OCI-LY1 (cell line): ENCODE results near the gene DNMT3A.

ENCODE experiments used
- H2AFZ ChIP-seq: fragments of 200-600 bp; sonication (generic), shearing (Covaris generic); 2 replicates; pipeline ENCODE4 v1.6.0; 2014; ENCODE audit warnings: antibody characterized with exemption, mild to moderate bottlenecking, low read length
- H3F3A ChIP-seq: fragments of 200-600 bp; sonication (generic), shearing (Covaris generic); 2 replicates; pipeline ENCODE4 v1.6.0; 2014; ENCODE audit warnings: mild to moderate bottlenecking, antibody characterized with exemption, low read length, moderate library complexity; ENCODE audit not compliant: insufficient read depth
- H3K27ac ChIP-seq: fragments of 200-600 bp; sonication (generic); 2 replicates; pipeline ENCODE4 v1.5.1; 2014; ENCODE audit warnings: low read length, mixed run types, mild to moderate bottlenecking, low read depth; ENCODE audit not compliant: poor library complexity, severe bottlenecking
- H3K27me3 ChIP-seq: fragments of 200-600 bp; sonication (generic); 2 replicates; pipeline ENCODE4 v1.6.0; 2014; ENCODE audit warnings: antibody characterized with exemption, mild to moderate bottlenecking, low read length, moderate library complexity; ENCODE audit not compliant: insufficient read depth
- H3K36me3 ChIP-seq: fragments of 200-600 bp; sonication (generic); 2 replicates; pipeline ENCODE4 v1.6.1; 2014; ENCODE audit warnings: mild to moderate bottlenecking, antibody characterized with exemption, low read length, moderate library complexity, mixed read lengths; ENCODE audit not compliant: insufficient read depth
- H3K4me1 ChIP-seq: fragments of 200-600 bp; sonication (generic); 2 replicates; pipeline ENCODE4 v1.5.1; 2014; ENCODE audit warnings: mild to moderate bottlenecking, low read length, moderate library complexity; ENCODE audit not compliant: insufficient read depth, severe bottlenecking
- H3K4me2 ChIP-seq: fragments of 200-600 bp; sonication (generic), shearing (Covaris generic); 2 replicates; pipeline ENCODE4 v1.6.1; 2014; ENCODE audit warnings: low read length
- H3K4me3 ChIP-seq: fragments of 200-600 bp; sonication (generic); 2 replicates; pipeline ENCODE4 v1.5.1; 2014; ENCODE audit warnings: low read length, low read depth, mild to moderate bottlenecking, mixed read lengths; ENCODE audit not compliant: poor library complexity, severe bottlenecking
- H3K79me2 ChIP-seq: fragments of 200-600 bp; shearing (Covaris generic); 2 replicates; pipeline ENCODE4 v1.6.1; 2016; ENCODE audit warnings: mixed run types, low read length, mixed read lengths; ENCODE audit not compliant: insufficient read depth
- H3K9ac ChIP-seq: fragments of 200-600 bp; sonication (generic), shearing (Covaris generic); 2 replicates; pipeline ENCODE4 v1.6.1; 2014; ENCODE audit warnings: mild to moderate bottlenecking, low read length, mixed read lengths
- H3K9me2 ChIP-seq: fragments of 200-600 bp; sonication (generic), shearing (Covaris generic); 2 replicates; pipeline ENCODE4 v1.6.1; 2014; ENCODE audit warnings: low read depth, mild to moderate bottlenecking, low read length, mixed read lengths
- H3K9me3 ChIP-seq: fragments of 200-600 bp; shearing (Covaris generic); 2 replicates; pipeline ENCODE4 v1.6.1; 2014; ENCODE audit warnings: low read length, mixed read lengths
- H4K20me1 ChIP-seq: fragments of 200-600 bp; sonication (generic), shearing (Covaris generic); 2 replicates; pipeline ENCODE4 v1.6.0; 2016; ENCODE audit warnings: mild to moderate bottlenecking, low read length; ENCODE audit not compliant: insufficient read depth
- EZH2 ChIP-seq: fragments of 200-600 bp; sonication (generic), shearing (Covaris generic); IDR thresholded peaks from 2 replicates; pipeline ENCODE4 v1.8.0; 2017; ENCODE audit warnings: borderline replicate concordance, mixed run types, mild to moderate bottlenecking, antibody characterized with exemption, low read length, moderate library complexity, mixed read lengths
- TF ChIP-seq, protein P1 (sequence below): fragments of 200-600 bp; sonication (generic), shearing (Covaris generic); IDR thresholded peaks from 2 replicates; pipeline ENCODE4 v1.5.1; 2017; ENCODE audit warnings: mild to moderate bottlenecking, antibody characterized with exemption, low read length, moderate library complexity, mixed read lengths

DNMT3A gene

DNA sequence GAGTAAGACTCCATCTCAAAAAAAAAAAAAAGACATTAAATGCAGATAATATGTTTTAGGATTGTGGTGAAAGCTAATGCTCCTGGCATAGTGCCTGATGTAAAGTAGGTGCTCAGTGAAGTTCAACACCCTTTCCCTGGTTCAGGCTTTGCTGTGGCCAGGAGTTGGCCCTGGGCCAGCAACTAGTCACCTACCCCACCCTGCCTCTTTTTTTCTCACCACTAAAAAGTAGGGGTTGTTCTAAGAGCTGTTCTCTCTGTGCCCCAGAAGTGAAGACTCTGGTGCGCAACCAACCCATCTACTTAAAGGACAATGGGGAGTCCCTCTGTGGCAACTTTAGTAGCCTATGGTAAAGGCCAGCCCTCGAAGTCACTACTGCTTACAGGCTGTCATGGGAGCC lies 75.9 kb downstream of the DNMT3A start:
- Histone ChIP-seq H2AFZ (no peak overlapping the region), H3K4me3 (no peak overlapping the region), H3K4me1 (no peaks in the 10 kb centered on the region), H3K9me2 (no peaks in the 10 kb centered on the region), H3K4me2 (no peak overlapping the region), H3K27ac (no peak overlapping the region), H3K36me3 (no peaks in the 10 kb centered on the region), H3K9ac (no peak overlapping the region), H3K9me3 (no peaks in the 10 kb centered on the region), H3F3A (no peaks in the 10 kb centered on the region), H3K27me3 (no peaks in the 10 kb centered on the region; the same call in 1 of the 2 replicates), H3K79me2 (no peaks in the 10 kb centered on the region), H4K20me1 (no peaks in the 10 kb centered on the region)
- TF ChIP-seq, protein P1, sequence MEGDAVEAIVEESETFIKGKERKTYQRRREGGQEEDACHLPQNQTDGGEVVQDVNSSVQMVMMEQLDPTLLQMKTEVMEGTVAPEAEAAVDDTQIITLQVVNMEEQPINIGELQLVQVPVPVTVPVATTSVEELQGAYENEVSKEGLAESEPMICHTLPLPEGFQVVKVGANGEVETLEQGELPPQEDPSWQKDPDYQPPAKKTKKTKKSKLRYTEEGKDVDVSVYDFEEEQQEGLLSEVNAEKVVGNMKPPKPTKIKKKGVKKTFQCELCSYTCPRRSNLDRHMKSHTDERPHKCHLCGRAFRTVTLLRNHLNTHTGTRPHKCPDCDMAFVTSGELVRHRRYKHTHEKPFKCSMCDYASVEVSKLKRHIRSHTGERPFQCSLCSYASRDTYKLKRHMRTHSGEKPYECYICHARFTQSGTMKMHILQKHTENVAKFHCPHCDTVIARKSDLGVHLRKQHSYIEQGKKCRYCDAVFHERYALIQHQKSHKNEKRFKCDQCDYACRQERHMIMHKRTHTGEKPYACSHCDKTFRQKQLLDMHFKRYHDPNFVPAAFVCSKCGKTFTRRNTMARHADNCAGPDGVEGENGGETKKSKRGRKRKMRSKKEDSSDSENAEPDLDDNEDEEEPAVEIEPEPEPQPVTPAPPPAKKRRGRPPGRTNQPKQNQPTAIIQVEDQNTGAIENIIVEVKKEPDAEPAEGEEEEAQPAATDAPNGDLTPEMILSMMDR: no peak
- no peak for TF ChIP-seq EZH2

DNA sequence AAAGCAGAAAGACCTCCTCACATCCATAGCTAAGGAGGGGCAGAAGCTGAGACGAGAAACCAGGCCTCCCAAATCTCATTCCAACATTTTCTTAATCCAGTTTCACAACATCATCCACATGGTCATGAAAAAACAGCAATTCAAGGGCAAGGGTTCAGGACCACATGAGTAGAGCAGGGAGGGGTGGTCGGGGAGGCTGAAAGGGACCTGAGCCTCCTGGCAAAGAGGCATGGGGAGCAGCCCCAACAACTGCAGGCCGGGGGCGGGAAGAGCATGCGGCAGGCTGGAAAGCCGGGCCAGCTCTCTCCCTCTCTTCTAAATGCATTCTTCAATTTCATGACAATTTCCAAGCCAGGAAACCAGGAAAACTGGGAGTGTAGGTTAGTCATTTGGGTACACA lies 76.7 kb downstream of the DNMT3A start:
- TF ChIP-seq EZH2: no peak
- TF ChIP-seq, protein P1: no peak
- H2AFZ ChIP-seq: no peak overlapping the region
- no peak overlapping the region for H3K4me2 ChIP-seq
- H3K27me3 ChIP-seq: no peaks in the 10 kb centered on the region; the same call in 1 of the 2 replicates
- no peaks in the 10 kb centered on the region for H3K79me2 ChIP-seq
- H3K4me1 ChIP-seq: no peaks in the 10 kb centered on the region
- no peaks in the 10 kb centered on the region for H3F3A ChIP-seq
- no peak overlapping the region for H3K27ac ChIP-seq
- H4K20me1 ChIP-seq: no peaks in the 10 kb centered on the region
- H3K4me3 ChIP-seq: no peak overlapping the region
- no peaks in the 10 kb centered on the region for H3K9me2 ChIP-seq
- no peaks in the 10 kb centered on the region for H3K9me3 ChIP-seq
- H3K36me3 ChIP-seq: no peaks in the 10 kb centered on the region
- H3K9ac ChIP-seq: no peak overlapping the region

DNA sequence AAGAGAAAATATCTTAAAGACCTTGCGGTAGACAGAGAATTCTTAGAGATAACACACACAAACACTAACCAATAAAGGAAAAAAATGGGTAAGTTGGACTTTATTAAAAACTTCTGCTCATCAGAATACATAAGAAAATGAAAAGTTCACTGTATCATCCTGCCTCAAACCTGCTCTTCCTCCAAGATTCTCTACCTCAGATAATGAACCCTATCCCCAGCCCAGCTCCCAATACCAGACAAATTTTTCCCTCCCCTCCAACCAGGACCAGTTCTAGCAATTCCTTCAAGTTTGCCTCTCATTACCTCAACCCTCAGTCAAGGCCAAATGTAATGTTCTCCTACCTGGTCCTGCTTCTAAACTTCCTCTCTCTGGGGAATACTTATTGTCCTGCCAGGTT lies 79.4 kb downstream of the DNMT3A start:
- Histone ChIP-seq H3K27ac (no peak overlapping the region), H3K4me3 (no peak overlapping the region), H2AFZ (no peak overlapping the region), H3K4me1 (no peaks in the 10 kb centered on the region), H3K79me2 (no peaks in the 10 kb centered on the region), H4K20me1 (no peaks in the 10 kb centered on the region), H3K9me3 (no peaks in the 10 kb centered on the region), H3F3A (no peaks in the 10 kb centered on the region), H3K27me3 (no peaks in the 10 kb centered on the region; the same call in 1 of the 2 replicates), H3K9me2 (no peaks in the 10 kb centered on the region), H3K36me3 (no peaks in the 10 kb centered on the region), H3K4me2 (no peak overlapping the region), H3K9ac (no peak overlapping the region)
- TF ChIP-seq, protein P1: no peak
- no peak for TF ChIP-seq EZH2
